GM18519 (cell line): Measurements from ENCODE around the gene WNT9A.

Experiments used
- ATAC-seq: cut with Tn5 transposase; IDR thresholded peaks from one replicate; pipeline ENCODE4 v1.9.1; 2021; ENCODE audit warnings: mild to moderate bottlenecking, moderate library complexity; ENCODE audit not compliant: unreplicated experiment, low FRiP score

WNT9A gene

DNA sequence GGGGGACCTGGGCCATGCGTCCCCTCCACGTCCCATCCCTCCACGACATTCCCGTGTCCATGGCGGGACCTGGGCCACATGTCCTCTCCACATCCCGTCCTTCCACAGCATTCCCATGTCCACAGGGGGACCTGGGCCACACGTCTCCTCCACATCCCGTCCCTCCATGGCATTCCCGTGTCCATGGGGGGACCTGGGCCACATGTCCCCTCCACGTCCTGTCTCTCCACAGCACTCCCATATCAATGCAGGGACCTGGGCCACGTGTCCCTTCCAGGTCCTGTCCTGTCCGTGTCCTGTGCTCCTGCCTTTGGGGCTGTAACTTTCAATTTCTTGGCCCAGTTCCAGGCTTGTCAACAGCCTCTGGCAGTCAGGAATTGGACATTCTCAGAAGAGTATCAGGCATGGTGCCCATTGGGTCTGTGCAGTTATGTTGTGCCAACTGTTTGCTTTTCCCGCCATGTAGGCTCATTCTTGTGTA is 47.1 kb downstream of the WNT9A start:
- no peak for ATAC-seq

DNA sequence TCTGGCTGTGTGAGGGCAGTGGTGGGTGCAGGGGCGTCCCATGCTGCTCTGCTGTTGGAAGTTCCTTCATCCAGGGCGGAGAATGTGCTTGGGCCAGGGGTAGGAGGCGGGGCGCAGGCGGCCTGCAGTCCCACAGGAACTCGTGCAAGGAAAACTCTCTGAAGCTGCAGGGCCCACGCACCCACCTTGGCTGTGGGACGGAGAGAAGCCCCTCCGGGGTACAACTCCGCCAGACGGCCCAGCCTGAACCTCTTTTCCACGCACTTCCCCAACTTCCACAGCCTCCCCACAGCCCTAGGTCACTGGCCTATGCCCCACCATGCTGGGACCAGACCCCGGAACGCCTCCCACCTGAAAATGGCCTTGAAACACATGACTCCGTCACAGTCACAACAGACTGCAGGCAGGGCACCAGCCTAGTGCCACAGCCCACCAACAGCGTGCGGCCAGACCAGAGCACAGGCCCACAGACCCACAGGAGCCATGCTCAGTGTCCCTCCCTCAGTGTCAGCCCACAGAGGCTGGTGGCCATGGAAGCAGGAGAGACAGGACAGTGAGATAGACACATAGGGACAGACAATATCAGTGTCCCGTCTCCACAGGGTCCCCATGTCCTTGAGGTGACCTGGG is 47.8 kb downstream of the WNT9A start:
- ATAC-seq: no peak

DNA sequence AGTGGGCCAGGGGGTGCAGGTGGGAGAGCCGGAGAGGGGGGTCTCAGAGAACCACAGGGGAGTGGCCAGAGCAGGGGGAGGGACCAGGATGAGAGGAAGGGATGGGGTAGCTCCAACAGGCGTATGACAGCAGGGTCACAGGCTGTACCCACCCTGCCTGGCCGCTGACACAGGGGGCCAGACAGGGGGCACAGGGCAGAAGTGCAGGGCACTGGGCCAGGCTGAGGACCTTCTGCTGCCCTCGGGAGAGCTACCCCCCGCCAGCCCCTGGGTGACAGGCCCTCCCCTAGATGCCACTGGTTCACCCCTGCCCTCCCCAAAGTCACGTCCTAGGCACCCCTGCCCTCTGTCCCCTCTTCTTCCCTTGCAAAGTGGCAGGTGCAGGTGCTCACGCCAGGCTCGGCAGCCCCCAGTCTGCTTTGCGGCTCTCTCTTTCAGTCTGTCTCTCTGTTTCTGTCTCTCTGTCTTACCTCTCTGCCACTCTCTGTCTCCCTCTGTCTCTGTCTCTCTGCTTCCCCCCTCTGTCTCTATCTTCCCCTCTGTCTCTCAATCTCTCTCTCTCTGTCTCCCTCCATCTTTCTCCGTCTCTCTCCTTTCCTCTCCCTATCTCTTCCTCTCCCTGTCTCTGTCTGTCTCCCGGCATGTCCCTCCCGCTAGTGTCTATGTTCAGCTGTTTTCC is 48.5 kb downstream of the WNT9A start:
- no peak for ATAC-seq

- no peak for ATAC-seq
Observed at GRCh38 chr1:227898502-227899140, 49.1 kb downstream of the WNT9A start.

DNA sequence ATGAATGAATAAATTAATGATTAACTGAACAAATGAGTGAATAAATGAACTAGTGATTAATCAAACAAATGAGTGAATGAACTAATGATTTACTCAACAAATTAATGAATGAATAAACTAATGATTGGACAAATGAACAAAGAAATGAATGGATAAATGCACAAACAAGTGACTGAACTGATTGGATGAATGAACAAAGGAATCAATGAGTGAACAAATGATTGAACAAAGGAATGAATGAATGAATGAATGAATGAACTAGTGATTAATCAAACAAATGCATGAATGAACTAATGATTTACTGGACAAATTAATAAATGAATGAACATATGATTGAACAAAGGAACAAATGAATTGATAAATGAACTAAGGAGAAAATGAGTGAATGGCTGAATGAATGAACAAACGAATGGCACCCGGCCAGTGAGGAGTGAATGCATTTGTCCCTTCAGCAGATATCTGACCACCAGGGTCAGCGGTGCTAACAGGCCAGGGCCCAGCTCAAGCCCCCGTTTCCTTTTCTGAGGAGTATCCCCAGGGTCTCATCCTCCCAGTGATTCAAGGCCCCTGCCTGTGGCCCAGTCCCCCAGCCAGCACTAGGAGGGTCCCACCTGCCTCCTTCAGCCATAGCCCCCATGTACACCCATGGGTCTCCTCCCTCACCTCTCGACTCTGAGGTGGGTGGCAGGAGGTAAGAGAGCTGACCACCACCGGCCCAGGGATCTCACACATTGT is 49.9 kb downstream of the WNT9A start:
- no peak for ATAC-seq

- ATAC-seq: no peak
Observed at GRCh38 chr1:227896710-227897655, 50.7 kb downstream of the WNT9A start.

DNA sequence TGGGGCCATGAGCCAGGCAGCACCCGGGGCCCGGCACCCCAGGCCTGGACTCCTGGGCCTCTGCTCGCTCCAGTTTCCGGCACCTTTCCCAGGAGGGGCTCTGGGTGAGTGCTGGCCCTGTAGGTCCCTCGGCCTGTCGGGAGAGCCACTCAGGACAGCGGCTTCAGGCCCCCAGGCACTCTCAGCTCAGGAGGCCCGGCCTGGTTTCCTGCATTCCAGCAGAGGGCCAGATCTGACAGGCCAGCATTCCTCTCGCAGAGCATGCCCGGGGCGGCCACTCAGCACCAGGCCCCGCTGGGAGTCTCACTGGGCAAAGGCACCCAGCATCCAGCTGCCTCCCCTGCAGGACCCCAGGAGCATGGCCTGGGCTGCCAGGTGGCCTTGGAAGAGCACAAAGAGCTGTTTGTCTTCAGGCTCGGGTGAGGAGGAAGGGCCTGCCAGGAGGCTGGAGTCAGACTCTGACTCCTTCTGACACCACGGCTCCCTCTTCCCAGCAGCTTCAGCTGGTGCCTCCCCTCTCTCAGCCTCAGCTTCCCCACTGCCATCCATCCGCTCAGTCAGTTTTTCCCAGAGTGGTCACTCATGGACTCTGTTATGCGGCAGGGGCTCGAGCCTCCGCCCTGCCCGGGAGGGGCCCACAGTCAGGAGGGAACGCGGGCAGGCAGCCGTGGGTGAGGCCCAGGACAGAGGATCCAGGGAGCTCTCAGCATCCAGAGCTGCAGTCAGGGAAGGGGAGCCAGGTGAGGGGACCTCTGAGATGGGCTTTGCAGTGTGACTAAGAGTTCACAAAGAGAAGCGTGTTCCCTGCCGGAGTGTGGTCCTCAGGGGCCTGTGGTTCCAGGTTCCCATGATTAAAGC is 51.7 kb downstream of the WNT9A start:
- ATAC-seq: no peak

DNA sequence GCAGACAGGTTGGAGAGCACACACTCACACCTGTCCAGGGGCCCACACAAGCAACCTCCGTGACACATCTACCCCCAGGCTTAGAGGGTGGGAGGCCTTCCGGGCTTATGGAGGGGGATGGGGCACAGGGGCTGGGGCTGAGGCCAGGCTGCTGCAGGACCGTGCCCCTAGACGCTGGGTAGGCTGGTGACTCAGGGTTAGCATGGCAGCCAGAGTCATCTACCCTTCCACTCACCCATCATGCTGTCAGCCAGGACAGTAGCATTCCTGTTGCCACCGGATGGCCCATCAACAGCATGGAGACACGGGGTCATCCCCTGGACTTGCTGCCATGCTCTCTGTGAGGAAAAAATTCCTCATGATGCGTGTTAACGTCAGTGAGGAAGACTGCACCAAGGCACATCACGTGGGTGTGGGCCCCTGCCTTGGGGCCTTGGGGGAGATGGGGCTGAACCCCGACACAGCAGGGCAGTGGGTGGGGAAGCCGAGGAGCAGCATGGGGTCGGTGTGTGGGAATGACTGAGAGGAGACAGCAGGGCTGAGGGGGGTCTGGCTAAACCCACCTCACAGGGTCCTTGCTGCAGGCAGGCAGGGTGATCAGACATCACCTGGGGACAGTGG is 52.8 kb downstream of the WNT9A start:
- no peak for ATAC-seq

- ATAC-seq: no peak
Observed at GRCh38 chr1:227893949-227894721, 53.6 kb downstream of the WNT9A start.

DNA sequence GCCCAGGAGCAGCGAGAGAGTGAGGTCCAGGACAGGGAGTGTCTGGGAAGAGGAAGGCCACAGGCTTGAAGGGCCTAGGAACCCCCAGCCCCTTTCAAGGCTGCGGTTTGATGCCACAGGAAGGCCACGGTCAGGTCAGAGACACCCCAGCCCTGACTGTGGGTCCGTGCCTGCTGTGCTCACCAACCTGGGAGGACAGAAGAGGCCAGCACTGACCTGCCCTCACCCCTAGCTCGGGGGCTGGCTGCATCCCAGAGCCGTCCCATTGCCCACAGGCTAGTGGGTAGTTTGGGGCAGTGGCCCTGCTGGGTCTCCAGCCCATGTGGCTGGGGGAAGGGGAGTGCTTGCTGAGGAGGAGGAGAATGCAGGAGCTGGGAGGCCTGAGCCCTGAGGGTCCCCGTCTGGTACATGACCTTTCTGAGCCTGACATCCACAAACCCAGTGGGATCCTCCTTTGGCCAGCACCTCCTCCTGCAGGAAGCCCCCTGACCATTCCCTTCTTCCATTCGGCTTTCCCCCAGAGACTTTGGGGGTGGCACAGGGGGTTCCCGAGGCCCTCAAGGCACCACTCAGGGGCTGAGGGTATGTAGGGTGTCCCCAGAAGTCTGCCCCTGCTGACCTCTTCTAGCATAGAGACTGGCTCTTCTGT is 54.3 kb downstream of the WNT9A start:
- ATAC-seq: no peak

DNA sequence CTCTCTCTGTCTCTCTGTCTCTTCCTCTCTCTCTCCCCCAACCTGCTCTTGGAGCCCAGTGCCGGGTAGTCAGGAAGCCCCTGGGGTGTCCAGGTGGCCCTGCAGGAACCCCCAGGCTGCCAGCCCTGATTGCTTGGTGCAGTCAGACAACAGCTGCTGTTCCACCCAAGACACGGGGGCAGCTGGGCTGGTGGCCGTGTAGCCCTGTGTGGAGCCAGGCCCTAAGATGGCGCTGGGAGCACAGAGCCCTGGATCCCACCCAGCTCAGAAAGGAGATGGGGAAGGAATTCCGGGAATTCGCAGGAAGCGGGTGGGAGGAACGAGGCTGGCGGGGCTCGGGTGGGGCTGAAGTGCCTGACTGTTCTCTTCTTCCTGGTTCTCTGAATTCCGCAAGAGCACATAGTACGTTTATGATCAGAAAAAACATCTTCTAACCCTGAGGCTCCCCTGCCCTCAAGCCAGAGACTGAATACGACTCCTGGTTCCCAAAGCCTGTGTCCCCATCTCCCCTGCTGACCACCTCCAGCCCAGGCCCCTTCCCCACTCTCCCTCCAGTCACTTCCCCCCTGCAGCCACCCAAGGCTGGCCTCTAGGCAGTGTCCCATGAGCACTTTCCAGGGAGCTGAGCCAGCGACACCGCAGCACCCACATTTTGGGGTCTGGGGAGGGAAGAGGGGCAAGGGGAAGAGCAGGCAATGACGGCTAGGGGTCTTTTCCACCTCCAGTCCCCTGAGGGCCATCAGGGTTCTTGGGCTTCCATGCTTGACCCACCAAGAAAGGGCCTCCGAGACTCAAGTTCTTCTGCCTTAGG is 55.0 kb downstream of the WNT9A start:
- no peak for ATAC-seq

DNA sequence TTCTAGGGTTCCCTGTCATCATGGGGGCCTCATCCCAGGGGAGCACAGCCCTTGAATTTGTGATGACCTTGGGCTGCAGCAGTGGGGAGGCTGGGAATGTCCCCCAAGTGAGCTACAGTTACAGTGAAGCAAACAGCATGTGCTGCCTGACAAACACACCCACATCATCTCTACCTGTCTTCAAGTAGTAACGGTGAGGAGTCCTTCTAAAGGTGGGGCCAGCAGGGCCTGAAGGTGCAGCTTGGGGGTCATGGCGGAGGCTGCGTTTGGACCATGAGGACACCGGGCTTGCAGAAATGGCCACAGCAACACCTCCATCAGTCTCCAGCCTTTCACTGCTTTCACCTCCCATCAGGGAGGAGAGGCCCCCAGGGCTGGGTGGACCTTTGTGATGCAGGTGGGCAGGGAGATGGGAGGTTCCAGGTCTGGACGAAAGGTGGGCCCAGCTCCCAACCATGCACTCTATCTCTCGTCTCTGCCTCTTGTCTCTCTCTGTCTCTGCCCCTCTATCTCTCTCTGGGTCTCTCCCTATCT is 55.7 kb downstream of the WNT9A start:
- ATAC-seq: no peak

GRCh38 chr1:227891223-227891954 is 56.3 kb downstream of the WNT9A start:
- ATAC-seq: no peak

DNA sequence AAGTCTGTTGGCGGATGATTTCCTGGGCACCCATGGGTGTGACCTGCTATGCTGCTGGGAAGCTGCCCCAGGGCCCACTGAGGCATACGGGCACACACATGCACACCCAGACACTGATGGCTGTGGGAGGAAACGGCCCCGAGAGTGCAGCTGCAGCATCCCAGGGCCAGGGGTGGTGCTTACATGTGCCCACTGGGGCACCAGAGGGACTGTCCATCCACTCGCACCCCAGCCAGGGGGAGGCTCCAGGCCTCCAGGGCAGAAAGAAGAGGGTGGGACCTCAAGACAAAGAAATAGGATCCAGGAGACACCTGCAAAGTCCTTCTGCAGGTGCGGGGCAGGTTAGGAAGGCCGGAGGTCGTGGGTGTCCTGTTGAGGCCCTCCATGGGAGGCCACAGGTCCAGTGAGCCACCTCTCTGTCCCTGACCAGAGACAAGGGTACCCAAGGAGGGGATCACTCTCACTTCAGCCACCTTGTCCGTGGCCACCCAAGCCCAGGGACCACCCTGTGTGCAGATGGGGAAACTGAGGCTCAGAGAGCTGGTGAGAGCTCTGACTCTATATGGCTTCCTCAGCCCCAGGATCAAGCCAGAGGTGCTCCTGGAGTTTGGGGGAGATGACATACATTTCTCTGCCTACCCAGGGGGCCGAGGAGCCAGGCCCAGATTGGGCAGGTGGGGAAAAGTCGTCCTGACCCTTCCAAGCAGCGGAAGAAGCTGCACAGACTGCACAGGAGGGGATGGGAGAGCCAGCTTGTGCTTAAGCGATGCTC is 57.1 kb downstream of the WNT9A start:
- no peak for ATAC-seq

GRCh38 chr1:227889863-227890405 is 57.8 kb downstream of the WNT9A start:
- no peak for ATAC-seq
